ENCODE measurements around the gene PACRGL. TPM values are rescaled to one million over a fixed set of nuclear protein-coding genes. Genes with fewer than 3 reads are reported as not detected.

The PACRGL gene
- total and polyA plus RNA-seq, 2 of the 4 experiments (the other 2 are of a cell fraction) = 7.4 to 13.1 TPM

- no peak overlapping the region for H3K18ac ChIP-seq (ENCODE audit: low read depth, low read length)
- in situ Hi-C loops (cut with MboI; ENCODE audit: low sequenced_read_pairs) (no loop called here), intact Hi-C loops (cut with micrococcal nuclease) (no loop called here), dilution Hi-C loops (cut with HindIII; ENCODE audit: low sequenced_read_pairs, unreplicated experiment) (no loop called here)
- no peak overlapping the region for H2BK5ac ChIP-seq (ENCODE audit: low read depth, low read length, poor library complexity, severe bottlenecking)
- H2AK9ac ChIP-seq (replicated peaks; ENCODE audit: low read depth, low read length, poor library complexity) = no peak overlapping the region
- ATAC-seq (ENCODE audit: low read depth) = no peak; the same call in 1 of the 2 replicates
- no peaks in the 10 kb centered on the region for H4K20me1 ChIP-seq (ENCODE audit: insufficient read depth, low read length)
- H3K23ac ChIP-seq (ENCODE audit: low read depth, low read length) = no peak overlapping the region
- no peak overlapping the region for H3K56ac ChIP-seq (ENCODE audit: extremely low read depth, insufficient read depth, low read length)
- no peak for DNase-seq
- BruUV-seq (replicated peaks) = no TSS peak
- no peak overlapping the region for H3K9ac ChIP-seq (ENCODE audit: low read depth, low read length)
- TF ChIP-seq RCOR1 (IDR thresholded peaks at IDR 0.05; ENCODE audit: insufficient replicate concordance, low read length) (no peak), RFX5 (IDR thresholded peaks at IDR 0.05; ENCODE audit: low read depth, low read length) (no peak), POLR2A (IDR thresholded peaks at IDR 0.05; ENCODE audit: low read depth, low read length) (no peak), FOS (IDR thresholded peaks at IDR 0.05; ENCODE audit: low read depth, low read length) (no peak), BHLHE40 (IDR thresholded peaks at IDR 0.05; ENCODE audit: low read depth, low read length) (no peak), SMC3 (IDR thresholded peaks at IDR 0.05; ENCODE audit: low read depth, low read length) (no peak), MXI1 (IDR thresholded peaks at IDR 0.05; ENCODE audit: borderline replicate concordance, low read depth, low read length) (no peak), NFE2L2 (IDR thresholded peaks at IDR 0.05; ENCODE audit: low read depth, low read length) (no peak), RAD21 (IDR thresholded peaks at IDR 0.05; ENCODE audit: low read length) (no peak), CEBPB (IDR thresholded peaks at IDR 0.05; ENCODE audit: low read depth, low read length) (no peak), MAZ (IDR thresholded peaks at IDR 0.05; ENCODE audit: borderline replicate concordance, low read depth, low read length) (no peak), CTCF (conservative IDR thresholded peaks at IDR 0.05; ENCODE audit: low read depth, low read length) (no peak)
- TF ChIP-seq, protein P1, sequence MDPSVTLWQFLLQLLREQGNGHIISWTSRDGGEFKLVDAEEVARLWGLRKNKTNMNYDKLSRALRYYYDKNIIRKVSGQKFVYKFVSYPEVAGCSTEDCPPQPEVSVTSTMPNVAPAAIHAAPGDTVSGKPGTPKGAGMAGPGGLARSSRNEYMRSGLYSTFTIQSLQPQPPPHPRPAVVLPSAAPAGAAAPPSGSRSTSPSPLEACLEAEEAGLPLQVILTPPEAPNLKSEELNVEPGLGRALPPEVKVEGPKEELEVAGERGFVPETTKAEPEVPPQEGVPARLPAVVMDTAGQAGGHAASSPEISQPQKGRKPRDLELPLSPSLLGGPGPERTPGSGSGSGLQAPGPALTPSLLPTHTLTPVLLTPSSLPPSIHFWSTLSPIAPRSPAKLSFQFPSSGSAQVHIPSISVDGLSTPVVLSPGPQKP (IDR thresholded peaks at IDR 0.05; ENCODE audit: borderline replicate concordance, low read depth, low read length) = no peak
- TF ChIP-seq, protein P2, sequence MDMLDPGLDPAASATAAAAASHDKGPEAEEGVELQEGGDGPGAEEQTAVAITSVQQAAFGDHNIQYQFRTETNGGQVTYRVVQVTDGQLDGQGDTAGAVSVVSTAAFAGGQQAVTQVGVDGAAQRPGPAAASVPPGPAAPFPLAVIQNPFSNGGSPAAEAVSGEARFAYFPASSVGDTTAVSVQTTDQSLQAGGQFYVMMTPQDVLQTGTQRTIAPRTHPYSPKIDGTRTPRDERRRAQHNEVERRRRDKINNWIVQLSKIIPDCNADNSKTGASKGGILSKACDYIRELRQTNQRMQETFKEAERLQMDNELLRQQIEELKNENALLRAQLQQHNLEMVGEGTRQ (IDR thresholded peaks at IDR 0.05; ENCODE audit: low read depth, low read length) = no peak
- H3K27me3 ChIP-seq (ENCODE audit: control insufficient read depth, insufficient read depth, low read length) = no peaks in the 10 kb centered on the region
- no peak overlapping the region for H2AFZ ChIP-seq (replicated peaks; ENCODE audit: low read length, poor library complexity)
- H3K4me1 ChIP-seq (ENCODE audit: control insufficient read depth, insufficient read depth, low read length) = no peaks in the 10 kb centered on the region
- no peak overlapping the region for H3K4me3 ChIP-seq (ENCODE audit: insufficient read depth, low read depth, low read length)
- H2BK15ac ChIP-seq (ENCODE audit: low read depth, low read length) = no peak overlapping the region
- CTCF ChIA-PET = no interaction called here
- no peak overlapping the region for H3K4ac ChIP-seq (ENCODE audit: low read depth, low read length)
- no peak overlapping the region for H3K14ac ChIP-seq (replicated peaks; ENCODE audit: low read depth, low read length)
- H3K4me2 ChIP-seq (ENCODE audit: low read depth, low read length) = no peak overlapping the region
- no peak overlapping the region for H4K8ac ChIP-seq (ENCODE audit: low read depth in 2 of 2, low read length in 2 of 2)
- no peak overlapping the region for H2BK20ac ChIP-seq (ENCODE audit: low read depth, low read length)
- no CpG with 5 or more reads among the region's 3 CpGs for WGBS, 2 experiments (ENCODE audit: extremely low coverage in 2 of 2, insufficient read length in 1 of 2)
- no peaks in the 10 kb centered on the region for H3K79me1 ChIP-seq (ENCODE audit: low read depth in 1 of 2, low read length in 2 of 2)
- H3K9me1 ChIP-seq (ENCODE audit: insufficient read depth, low read length) = no peaks in the 10 kb centered on the region
- POLR2A ChIA-PET (ENCODE audit: unreplicated experiment) = no interaction called here
- no peak overlapping the region for H2BK120ac ChIP-seq (ENCODE audit: low read depth, low read length)
- H3K9me3 ChIP-seq (ENCODE audit: control insufficient read depth, insufficient read depth, low read length) = peaks cover 4% of the 10 kb centered on the region; the same call in 1 of the 2 replicates
- H4K91ac ChIP-seq (ENCODE audit: insufficient read depth, low read depth, low read length) = no peak overlapping the region
- no peak overlapping the region for H4K5ac ChIP-seq (ENCODE audit: low read depth, low read length)
- no peak overlapping the region for H3K27ac ChIP-seq (ENCODE audit: insufficient read depth, low read length)
- H3K36me3 ChIP-seq (ENCODE audit: control insufficient read depth, insufficient read depth, low read length) = peaks cover 12% of the 10 kb centered on the region
- H2AK5ac ChIP-seq (ENCODE audit: low read depth, low read length) = no peak overlapping the region
These were observed 22.8 kb downstream of the PACRGL start for GRCh38 chr4:20723019-20723418.

All from IMR-90 (cell line).